GM18868 (cell line): ENCODE data around the gene TP53I11.
A peak's percentile ranks its signal among the peaks of the same experiment; 100 is the strongest.

Source experiments
- ATAC-seq: cut with Tn5 transposase; IDR thresholded peaks from one replicate; pipeline ENCODE4 v1.9.1; 2021; ENCODE audit warnings: mild to moderate bottlenecking, moderate library complexity; ENCODE audit not compliant: unreplicated experiment

Gene TP53I11

DNA sequence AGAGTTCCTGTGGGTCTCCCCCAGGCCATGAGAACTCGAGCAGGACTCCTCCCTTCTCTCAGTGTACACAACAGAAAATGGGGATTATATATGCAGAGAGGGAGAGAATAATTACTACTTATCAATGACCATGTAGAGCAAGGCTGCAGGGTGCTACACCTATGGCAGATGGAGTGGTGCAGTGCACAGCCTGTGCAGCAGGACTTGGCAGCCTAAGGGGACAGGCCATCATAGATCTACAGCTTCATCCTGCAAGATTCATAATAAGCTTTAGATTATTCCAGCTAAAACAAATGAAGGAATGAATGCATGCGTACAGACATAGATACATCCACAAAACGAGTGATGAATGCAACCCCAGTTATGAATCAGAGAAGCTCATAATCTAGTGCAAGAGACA lies 8.4 kb upstream of the TP53I11 start:
- no peak for ATAC-seq

- no peak for ATAC-seq
Measured at GRCh38 chr11:44957776-44958564, 7.3 kb upstream of the TP53I11 start.

DNA sequence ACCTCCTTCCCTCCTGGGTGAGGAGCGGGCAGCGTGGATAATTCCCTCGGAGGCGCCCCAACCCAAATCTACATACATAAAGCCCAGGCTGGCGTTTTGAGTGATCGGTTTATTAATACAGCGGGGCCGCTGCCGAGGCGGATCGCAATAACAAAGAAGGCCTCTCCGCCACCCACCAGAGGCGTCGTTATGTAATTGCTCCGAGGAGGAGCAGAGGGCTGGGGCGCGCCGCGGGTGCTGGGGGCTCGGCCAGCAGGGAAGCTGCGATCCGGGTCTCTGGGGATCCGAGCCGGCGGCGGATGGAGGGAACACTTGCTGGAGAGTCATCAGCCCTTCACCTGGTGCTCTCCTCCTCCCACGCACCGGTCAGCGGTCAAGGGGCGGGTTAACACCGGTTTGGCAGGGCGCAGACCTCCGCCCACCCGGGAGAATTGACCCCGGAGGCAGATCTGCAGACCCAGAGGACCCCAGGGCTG lies 6.4 kb upstream of the TP53I11 start:
- no peak for ATAC-seq

- ATAC-seq = no peak
Measured at GRCh38 chr11:44955015-44955738, 4.5 kb upstream of the TP53I11 start.

DNA sequence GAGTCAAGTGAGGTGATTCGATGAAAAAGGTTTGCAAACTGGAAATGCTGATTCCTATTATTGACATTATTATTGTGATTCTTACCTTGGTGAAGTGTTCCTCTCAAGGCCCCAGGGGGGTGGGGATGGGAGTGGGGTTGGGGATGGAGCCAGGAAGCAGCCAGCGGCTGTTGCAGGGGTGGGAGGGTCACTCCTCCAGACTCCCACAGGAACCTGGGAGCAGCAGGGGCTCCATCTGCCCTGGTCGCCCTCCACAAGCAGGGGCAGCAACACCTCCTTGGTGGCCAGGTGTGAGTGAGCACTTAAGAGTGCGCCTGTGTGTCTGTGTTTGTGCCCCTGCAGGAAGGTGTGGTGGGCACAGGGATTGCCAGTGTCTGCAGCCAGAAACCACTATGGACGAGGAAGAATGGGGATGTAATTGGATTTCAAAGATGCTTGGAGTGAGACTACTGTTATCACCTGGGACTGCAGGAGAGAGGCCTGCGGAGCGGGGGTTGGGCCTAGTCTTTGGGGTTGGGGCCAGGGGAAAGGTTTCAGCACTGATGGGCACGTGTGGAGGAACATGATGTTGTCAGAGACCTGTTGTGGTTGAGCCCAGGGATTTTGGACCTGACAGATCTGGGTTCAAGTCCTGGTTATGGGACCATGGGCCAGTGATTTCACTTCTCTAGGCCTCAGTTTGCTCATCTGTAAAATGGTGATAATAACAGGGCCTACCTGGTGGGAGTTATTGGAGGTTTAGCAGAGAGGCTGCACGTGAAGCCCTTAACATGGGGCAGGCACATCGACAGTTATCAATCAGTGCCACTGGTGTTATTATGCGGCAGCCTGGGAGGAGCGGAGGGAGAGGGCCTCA lies 3.6 kb upstream of the TP53I11 start:
- no peak for ATAC-seq

- ATAC-seq = no peak
Measured at GRCh38 chr11:44952500-44953260, 2.0 kb upstream of the TP53I11 start.

GRCh38 chr11:44952082-44952481 lies 1.4 kb upstream of the TP53I11 start:
- no peak for ATAC-seq

DNA sequence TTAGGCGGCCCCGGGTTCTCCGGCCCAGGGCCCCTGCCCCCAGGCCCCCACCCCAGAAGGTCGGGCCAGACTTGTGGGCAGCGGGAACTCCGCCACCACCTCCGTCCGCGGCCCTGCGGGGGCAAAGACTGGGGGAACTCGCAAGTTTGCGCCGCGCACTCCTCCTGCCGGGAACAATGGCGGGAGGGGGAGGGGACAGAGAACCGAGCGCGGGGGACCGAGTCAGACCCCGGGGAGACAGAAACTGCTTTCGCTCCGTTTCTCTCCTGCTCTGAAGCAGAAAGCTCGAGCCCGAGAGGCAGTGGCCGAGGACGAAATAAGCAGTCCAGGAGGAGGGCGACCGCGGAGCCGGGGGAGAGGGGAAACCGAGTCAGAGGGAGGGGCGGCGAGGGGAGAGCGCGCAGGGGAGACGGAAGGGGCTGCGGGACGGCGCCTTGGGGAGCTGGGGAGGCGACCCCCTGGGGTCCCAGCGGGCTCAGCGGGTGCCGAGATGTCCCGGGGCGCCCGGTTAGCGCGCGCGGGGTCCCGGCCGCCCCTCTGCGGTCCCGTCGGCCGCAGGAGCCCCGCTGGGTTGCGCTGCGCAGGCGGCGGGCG lies 555 bp downstream of the TP53I11 start:
- no peak for ATAC-seq

DNA sequence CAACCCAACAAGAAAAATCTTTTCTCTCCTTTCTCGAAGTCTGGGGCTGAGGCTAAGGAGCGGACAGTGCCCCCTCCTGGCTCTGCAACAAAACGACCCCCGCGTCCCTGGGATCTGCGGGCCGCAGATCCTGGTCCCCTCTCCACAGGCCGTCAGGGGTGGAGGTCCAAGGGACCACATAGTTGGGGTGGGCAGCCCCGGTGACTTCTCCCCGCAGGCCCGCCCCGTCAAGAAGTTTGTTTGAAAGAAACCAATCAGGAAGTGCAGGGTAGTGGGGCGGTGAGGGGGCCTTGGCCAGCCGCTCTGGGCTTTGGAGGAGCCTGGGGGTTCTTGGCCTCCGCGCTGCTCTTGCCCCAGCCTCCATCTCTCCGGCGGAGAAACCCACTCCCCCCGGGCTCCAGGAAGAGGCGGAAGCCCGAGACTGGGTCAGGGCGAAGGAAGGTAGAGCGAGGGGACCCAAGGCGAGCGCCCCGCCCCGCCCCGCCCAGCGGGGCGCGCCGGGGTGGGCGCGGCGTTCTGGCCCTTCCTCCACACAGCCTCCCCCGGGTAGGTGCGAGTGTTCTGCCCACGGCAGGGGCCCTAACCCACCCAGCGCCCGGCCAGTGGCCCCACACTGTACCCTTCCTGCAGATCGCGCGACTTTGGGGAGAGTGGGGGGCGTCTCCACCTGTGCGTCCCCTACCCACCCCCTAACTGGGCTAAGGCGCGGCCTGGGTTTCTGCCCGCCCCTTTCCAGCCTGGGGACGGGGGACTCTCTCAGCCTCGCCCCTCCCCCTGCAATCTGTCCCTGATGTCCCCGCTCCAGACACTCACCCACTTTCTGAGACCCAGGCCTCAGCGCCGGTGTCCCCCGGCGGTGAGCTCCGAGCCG lies 1.3 kb downstream of the TP53I11 start:
- no peak for ATAC-seq

GRCh38 chr11:44948155-44948554 lies 2.5 kb downstream of the TP53I11 start:
- ATAC-seq = no peak

GRCh38 chr11:44947114-44947513 lies 3.6 kb downstream of the TP53I11 start:
- no peak for ATAC-seq

DNA sequence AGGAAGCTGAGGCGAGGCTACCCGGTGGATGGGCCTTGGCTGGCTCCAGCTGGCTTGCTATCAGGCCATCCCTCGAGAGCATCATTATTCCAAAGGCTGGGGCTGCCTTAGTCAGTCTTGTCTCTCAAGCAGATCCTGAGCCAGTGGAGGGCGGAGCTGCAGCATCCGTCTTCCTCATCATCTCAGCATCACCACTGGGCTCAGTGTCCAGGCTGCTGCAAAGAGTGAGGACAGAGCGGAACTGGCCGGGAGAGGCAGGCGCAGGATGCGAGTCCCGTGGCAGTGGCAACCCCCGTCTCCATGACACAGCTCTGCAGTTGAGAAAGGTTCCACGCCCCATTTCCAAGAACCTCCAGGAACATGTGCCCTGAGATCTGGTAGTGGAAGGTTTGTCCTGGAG lies 4.4 kb downstream of the TP53I11 start:
- no peak for ATAC-seq

DNA sequence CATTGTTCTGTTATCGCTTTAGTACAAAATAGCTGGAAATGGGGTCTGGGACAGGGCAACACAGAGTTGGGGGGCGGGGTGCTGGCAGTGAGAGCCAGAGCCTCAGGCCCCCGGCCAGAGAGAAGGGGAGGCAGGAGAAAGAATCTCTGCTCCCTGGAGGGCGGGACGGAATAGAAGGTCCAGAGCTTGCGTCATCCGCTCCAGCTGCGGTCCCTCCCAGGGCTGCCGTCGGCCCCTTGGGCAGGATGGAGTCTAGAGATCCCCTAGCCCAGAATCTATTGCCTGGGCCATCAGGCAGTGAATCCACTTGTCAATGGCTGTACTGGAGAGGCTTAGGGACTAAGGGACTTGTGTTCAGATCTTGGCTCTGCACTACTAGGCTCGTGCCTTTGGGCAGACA lies 5.0 kb downstream of the TP53I11 start:
- ATAC-seq = no peak

DNA sequence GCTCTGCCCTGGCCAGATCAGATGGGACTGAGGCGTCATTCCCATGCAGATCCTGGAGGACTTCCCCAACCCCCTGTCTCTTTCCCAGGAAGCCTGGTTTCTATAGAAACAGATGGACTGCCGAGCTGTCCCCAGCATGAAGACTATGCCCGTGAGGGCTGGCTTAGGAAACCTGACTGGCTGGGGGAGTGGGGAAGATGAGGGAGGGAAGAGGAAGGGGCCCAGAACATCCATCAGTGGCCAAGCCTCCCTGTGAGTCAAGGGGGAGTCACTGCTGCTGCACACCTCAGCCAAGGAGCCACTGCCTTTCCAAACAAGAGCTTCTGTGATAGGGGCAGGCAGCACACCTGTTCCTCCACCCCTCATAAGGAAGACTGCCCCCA lies 5.8 kb downstream of the TP53I11 start:
- ATAC-seq = no peak

- ATAC-seq = no peak
Measured at GRCh38 chr11:44944181-44944852, 6.4 kb downstream of the TP53I11 start.

DNA sequence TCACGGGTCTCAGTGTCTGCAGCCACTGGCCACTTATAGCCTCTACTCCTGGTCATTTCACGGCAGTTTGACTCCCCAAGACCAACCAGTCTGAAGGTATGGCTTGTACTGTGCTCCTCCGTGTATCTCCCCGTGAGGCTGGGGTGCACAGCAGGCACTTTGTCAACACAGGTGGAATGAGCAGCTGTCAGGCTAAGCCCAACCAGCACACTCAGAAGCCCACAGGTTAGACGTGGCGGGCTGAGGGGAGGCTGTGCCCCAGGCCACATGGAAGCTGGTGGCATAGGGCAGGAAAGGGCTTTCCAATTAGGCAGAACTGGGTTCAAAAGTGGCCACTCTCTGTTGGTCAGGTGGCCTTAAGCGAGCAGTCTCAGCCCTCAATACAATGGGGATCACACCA lies 7.0 kb downstream of the TP53I11 start:
- no peak for ATAC-seq

GRCh38 chr11:44943118-44943517 lies 7.6 kb downstream of the TP53I11 start:
- peak; percentile 88 for ATAC-seq

- no peak for ATAC-seq
Measured at GRCh38 chr11:44942029-44942955, 8.4 kb downstream of the TP53I11 start.
